OCI-LY1 (cell line): ENCODE data around the gene ZMAT3.
A peak's percentile ranks its signal among the peaks of the same experiment; 100 is the strongest.
"Not testable (repeated sequence)": the region's sequence is repeated elsewhere in the genome, so short reads cannot be mapped to it uniquely, and the experiment has no call there.

ENCODE experiments used
- H2AFZ ChIP-seq: fragments of 200-600 bp; sonication (generic), shearing (Covaris generic); 2 replicates; pipeline ENCODE4 v1.6.0; 2014; ENCODE audit warnings: antibody characterized with exemption, mild to moderate bottlenecking, low read length
- H3F3A ChIP-seq: fragments of 200-600 bp; sonication (generic), shearing (Covaris generic); 2 replicates; pipeline ENCODE4 v1.6.0; 2014; ENCODE audit warnings: mild to moderate bottlenecking, antibody characterized with exemption, low read length, moderate library complexity; ENCODE audit not compliant: insufficient read depth
- H3K27ac ChIP-seq: fragments of 200-600 bp; sonication (generic); 2 replicates; pipeline ENCODE4 v1.5.1; 2014; ENCODE audit warnings: low read length, mixed run types, mild to moderate bottlenecking, low read depth; ENCODE audit not compliant: poor library complexity, severe bottlenecking
- H3K27me3 ChIP-seq: fragments of 200-600 bp; sonication (generic); 2 replicates; pipeline ENCODE4 v1.6.0; 2014; ENCODE audit warnings: antibody characterized with exemption, mild to moderate bottlenecking, low read length, moderate library complexity; ENCODE audit not compliant: insufficient read depth
- H3K36me3 ChIP-seq: fragments of 200-600 bp; sonication (generic); 2 replicates; pipeline ENCODE4 v1.6.1; 2014; ENCODE audit warnings: mild to moderate bottlenecking, antibody characterized with exemption, low read length, moderate library complexity, mixed read lengths; ENCODE audit not compliant: insufficient read depth
- H3K4me1 ChIP-seq: fragments of 200-600 bp; sonication (generic); 2 replicates; pipeline ENCODE4 v1.5.1; 2014; ENCODE audit warnings: mild to moderate bottlenecking, low read length, moderate library complexity; ENCODE audit not compliant: insufficient read depth, severe bottlenecking
- H3K4me2 ChIP-seq: fragments of 200-600 bp; sonication (generic), shearing (Covaris generic); 2 replicates; pipeline ENCODE4 v1.6.1; 2014; ENCODE audit warnings: low read length
- H3K4me3 ChIP-seq: fragments of 200-600 bp; sonication (generic); 2 replicates; pipeline ENCODE4 v1.5.1; 2014; ENCODE audit warnings: low read length, low read depth, mild to moderate bottlenecking, mixed read lengths; ENCODE audit not compliant: poor library complexity, severe bottlenecking
- H3K79me2 ChIP-seq: fragments of 200-600 bp; shearing (Covaris generic); 2 replicates; pipeline ENCODE4 v1.6.1; 2016; ENCODE audit warnings: mixed run types, low read length, mixed read lengths; ENCODE audit not compliant: insufficient read depth
- H3K9ac ChIP-seq: fragments of 200-600 bp; sonication (generic), shearing (Covaris generic); 2 replicates; pipeline ENCODE4 v1.6.1; 2014; ENCODE audit warnings: mild to moderate bottlenecking, low read length, mixed read lengths
- H3K9me2 ChIP-seq: fragments of 200-600 bp; sonication (generic), shearing (Covaris generic); 2 replicates; pipeline ENCODE4 v1.6.1; 2014; ENCODE audit warnings: low read depth, mild to moderate bottlenecking, low read length, mixed read lengths
- H3K9me3 ChIP-seq: fragments of 200-600 bp; shearing (Covaris generic); 2 replicates; pipeline ENCODE4 v1.6.1; 2014; ENCODE audit warnings: low read length, mixed read lengths
- H4K20me1 ChIP-seq: fragments of 200-600 bp; sonication (generic), shearing (Covaris generic); 2 replicates; pipeline ENCODE4 v1.6.0; 2016; ENCODE audit warnings: mild to moderate bottlenecking, low read length; ENCODE audit not compliant: insufficient read depth
- EZH2 ChIP-seq: fragments of 200-600 bp; sonication (generic), shearing (Covaris generic); IDR thresholded peaks from 2 replicates; pipeline ENCODE4 v1.8.0; 2017; ENCODE audit warnings: borderline replicate concordance, mixed run types, mild to moderate bottlenecking, antibody characterized with exemption, low read length, moderate library complexity, mixed read lengths
- TF ChIP-seq, protein P1 (sequence below): fragments of 200-600 bp; sonication (generic), shearing (Covaris generic); IDR thresholded peaks from 2 replicates; pipeline ENCODE4 v1.5.1; 2017; ENCODE audit warnings: mild to moderate bottlenecking, antibody characterized with exemption, low read length, moderate library complexity, mixed read lengths

ZMAT3 gene, protein sequence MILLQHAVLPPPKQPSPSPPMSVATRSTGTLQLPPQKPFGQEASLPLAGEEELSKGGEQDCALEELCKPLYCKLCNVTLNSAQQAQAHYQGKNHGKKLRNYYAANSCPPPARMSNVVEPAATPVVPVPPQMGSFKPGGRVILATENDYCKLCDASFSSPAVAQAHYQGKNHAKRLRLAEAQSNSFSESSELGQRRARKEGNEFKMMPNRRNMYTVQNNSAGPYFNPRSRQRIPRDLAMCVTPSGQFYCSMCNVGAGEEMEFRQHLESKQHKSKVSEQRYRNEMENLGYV

DNA sequence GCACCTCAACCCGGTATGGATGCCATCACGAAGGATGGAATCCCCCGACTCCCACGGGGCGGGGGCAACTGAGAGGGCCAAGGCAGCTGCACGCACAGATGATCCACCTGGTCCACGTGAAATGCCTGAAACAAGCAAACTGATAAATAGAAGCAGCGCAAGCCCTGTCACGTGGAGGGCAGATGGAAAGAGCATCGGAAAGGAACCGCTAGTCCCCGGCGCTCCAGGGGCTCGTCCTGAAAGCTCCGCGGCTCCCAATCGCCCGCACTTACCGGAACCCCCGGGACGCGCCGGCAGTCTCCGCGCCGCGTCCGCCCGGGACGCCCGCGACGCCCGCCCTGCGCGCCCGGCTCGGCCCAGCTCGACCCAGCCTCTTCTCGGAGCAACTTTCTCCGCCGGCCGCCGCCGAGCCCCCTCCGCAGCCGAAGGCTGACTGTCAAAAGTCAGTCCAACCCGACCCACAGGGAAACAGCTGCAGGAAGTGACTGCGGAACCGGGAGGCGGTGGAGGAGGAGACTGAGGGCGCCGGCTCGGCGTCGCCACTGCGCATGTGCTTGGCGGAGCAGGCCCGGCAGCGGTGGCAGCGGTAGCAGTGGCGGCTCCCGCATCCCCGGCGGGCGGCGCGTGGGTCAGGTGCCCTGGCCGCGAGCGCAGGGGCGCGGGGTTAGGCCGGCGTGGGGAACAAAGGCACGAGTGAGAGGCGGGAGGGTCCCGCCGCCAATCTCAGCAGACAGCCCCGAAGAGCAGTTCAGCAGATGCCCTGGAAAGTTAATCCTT is at the start of gene ZMAT3:
TSS of gene ZMAT3 (minus strand) at position 487 of the 777 bp plus-strand sequence. CDS start 4,057 bp downstream, outside the sequence.
- Histone ChIP-seq H3K36me3 (peaks cover 17% of the 10 kb centered on the region), H3K9me2 (no peaks in the 10 kb centered on the region), H3K4me1 (peaks cover 59% of the 10 kb centered on the region), H3K9ac (peak within 1 kb of the TSS; percentile 91), H4K20me1 (no peaks in the 10 kb centered on the region), H2AFZ (no peak within 1 kb of the TSS), H3K4me2 (peak within 1 kb of the TSS; percentile 99), H3F3A (no peaks in the 10 kb centered on the region), H3K27me3 (no peaks in the 10 kb centered on the region), H3K79me2 (peaks cover 40% of the 10 kb centered on the region), H3K9me3 (no peaks in the 10 kb centered on the region), H3K4me3 (peak within 1 kb of the TSS; percentile 90), H3K27ac (peak within 1 kb of the TSS; percentile 92)
- TF ChIP-seq, protein P1, sequence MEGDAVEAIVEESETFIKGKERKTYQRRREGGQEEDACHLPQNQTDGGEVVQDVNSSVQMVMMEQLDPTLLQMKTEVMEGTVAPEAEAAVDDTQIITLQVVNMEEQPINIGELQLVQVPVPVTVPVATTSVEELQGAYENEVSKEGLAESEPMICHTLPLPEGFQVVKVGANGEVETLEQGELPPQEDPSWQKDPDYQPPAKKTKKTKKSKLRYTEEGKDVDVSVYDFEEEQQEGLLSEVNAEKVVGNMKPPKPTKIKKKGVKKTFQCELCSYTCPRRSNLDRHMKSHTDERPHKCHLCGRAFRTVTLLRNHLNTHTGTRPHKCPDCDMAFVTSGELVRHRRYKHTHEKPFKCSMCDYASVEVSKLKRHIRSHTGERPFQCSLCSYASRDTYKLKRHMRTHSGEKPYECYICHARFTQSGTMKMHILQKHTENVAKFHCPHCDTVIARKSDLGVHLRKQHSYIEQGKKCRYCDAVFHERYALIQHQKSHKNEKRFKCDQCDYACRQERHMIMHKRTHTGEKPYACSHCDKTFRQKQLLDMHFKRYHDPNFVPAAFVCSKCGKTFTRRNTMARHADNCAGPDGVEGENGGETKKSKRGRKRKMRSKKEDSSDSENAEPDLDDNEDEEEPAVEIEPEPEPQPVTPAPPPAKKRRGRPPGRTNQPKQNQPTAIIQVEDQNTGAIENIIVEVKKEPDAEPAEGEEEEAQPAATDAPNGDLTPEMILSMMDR, result no peak
- no peak for TF ChIP-seq EZH2

DNA sequence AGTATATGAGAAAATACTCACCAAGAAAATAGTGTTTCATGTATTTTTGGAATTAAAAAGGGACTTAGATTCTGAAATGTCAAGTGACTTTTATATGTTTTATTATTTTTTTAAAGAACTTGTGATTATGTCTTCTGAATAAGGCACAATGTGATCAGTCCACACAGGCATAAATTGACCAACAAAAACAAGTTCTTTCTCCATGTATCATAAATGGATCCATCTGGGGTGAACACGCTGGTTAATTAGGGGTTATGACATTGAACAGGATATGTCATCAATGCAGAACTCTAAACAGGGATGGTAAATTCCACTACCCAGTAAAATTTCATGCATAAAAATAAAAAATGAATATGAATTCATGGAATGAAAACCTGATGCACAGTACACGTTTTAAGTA is 45.2 kb upstream of the ZMAT3 start:
- H3K27ac ChIP-seq, result no peak overlapping the region
- H3F3A ChIP-seq, result no peaks in the 10 kb centered on the region
- H3K4me3 ChIP-seq, result no peak overlapping the region
- no peaks in the 10 kb centered on the region for H3K9me2 ChIP-seq
- 0 out of 2 replicates have a peak, but pooled peaks cover 2% of the 10 kb centered on the region for H3K9me3 ChIP-seq
- no peaks in the 10 kb centered on the region for H3K4me1 ChIP-seq
- no peak overlapping the region for H3K9ac ChIP-seq
- H3K4me2 ChIP-seq, result no peak overlapping the region
- no peaks in the 10 kb centered on the region for H4K20me1 ChIP-seq
- H3K36me3 ChIP-seq, result no peaks in the 10 kb centered on the region
- H3K27me3 ChIP-seq, result no peaks in the 10 kb centered on the region
- no peak overlapping the region for H2AFZ ChIP-seq
- no peaks in the 10 kb centered on the region for H3K79me2 ChIP-seq
- TF ChIP-seq, protein P1, result no peak
- TF ChIP-seq EZH2, result no peak

DNA sequence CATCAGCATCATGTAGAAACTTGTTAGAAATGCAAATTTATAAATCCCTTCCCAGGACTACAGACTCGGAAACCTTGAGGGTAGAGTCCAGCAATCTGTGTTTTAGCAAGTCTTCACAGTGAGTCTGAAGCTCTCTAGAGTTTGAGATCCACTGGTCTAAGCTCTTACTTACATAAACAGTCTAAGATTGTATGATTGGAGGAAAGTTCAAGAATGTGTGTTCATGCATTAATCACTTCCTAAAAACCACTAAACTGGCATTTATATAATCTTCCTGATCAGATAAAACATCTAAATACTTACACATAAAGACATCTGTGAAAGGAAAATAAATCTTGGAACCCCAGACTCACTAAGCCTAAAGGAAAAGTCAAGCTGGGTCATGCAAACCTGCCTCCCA is 43.8 kb upstream of the ZMAT3 start:
- not testable (repeated sequence) for H3K36me3 ChIP-seq, H3K9ac ChIP-seq, H3K4me2 ChIP-seq, H3K4me1 ChIP-seq, H2AFZ ChIP-seq, H3K27me3 ChIP-seq, H3K4me3 ChIP-seq, H4K20me1 ChIP-seq, H3K9me3 ChIP-seq, H3K27ac ChIP-seq, H3K79me2 ChIP-seq, H3F3A ChIP-seq, H3K9me2 ChIP-seq
